Trophoblast cell (in vitro differentiated cells and primary cell): ENCODE data around the gene LRIG1.

Experiments
- DNase-seq, 2 donors: peaks; one replicate each; pipeline ENCODE4 v3.0.0-alpha.2; 2016
- H2AFZ ChIP-seq: 2 replicates; pipeline ENCODE4 v1.6.1; 2013; ENCODE audit warnings: low read length, moderate library complexity, mild to moderate bottlenecking; ENCODE audit not compliant: insufficient read depth, poor library complexity
- H2AK5ac ChIP-seq: 2 replicates; pipeline ENCODE4 v1.6.1; 2013; ENCODE audit warnings: mild to moderate bottlenecking, low read length
- H2BK120ac ChIP-seq: 2 replicates; pipeline ENCODE4 v1.6.1; 2013; ENCODE audit warnings: low read length, mild to moderate bottlenecking, moderate library complexity; ENCODE audit not compliant: insufficient read depth, poor library complexity
- H2BK12ac ChIP-seq: 2 replicates; pipeline ENCODE4 v1.6.1; 2013; ENCODE audit warnings: mild to moderate bottlenecking, low read length, moderate library complexity
- H2BK5ac ChIP-seq: 2 replicates; pipeline ENCODE4 v1.6.1; 2013; ENCODE audit warnings: low read length, low read depth, moderate library complexity, mild to moderate bottlenecking; ENCODE audit not compliant: poor library complexity
- H3K14ac ChIP-seq: 2 replicates; pipeline ENCODE4 v1.6.1; 2013; ENCODE audit warnings: mild to moderate bottlenecking, low read length
- H3K18ac ChIP-seq: 2 replicates; pipeline ENCODE4 v1.6.1; 2013; ENCODE audit warnings: mild to moderate bottlenecking, low read length
- H3K23ac ChIP-seq: 2 replicates; pipeline ENCODE4 v1.6.1; 2013; ENCODE audit warnings: low read length
- H3K27ac ChIP-seq: 2 replicates; pipeline ENCODE4 v1.5.1; 2013; ENCODE audit warnings: low read depth, mild to moderate bottlenecking, inconsistent platforms, low read length, moderate library complexity
- H3K27me3 ChIP-seq: 2 replicates; pipeline ENCODE4 v1.6.1; 2013; ENCODE audit warnings: inconsistent platforms, mild to moderate bottlenecking, low read length, moderate library complexity; ENCODE audit not compliant: insufficient read depth
- H3K36me3 ChIP-seq, 2 experiments: 1 replicate in 1 of 2; 2 replicates in 1 of 2; pipeline ENCODE4 v1.6.1; 2013; ENCODE audit warnings: low read length in 2 of 2, mild to moderate bottlenecking in 2 of 2, moderate library complexity in 1 of 2; ENCODE audit not compliant: insufficient read depth in 2 of 2, control insufficient read depth in 1 of 2
- H3K4ac ChIP-seq: 2 replicates; pipeline ENCODE4 v1.6.1; 2013; ENCODE audit warnings: low read depth, mild to moderate bottlenecking, low read length, moderate library complexity
- H3K4me1 ChIP-seq, 2 experiments: 1 replicate in 1 of 2; 2 replicates in 1 of 2; pipeline ENCODE4 v1.6.1; 2013; ENCODE audit warnings: low read length in 2 of 2, mild to moderate bottlenecking in 2 of 2, moderate library complexity in 1 of 2; ENCODE audit not compliant: insufficient read depth in 2 of 2, control insufficient read depth in 1 of 2
- H3K4me2 ChIP-seq: 2 replicates; pipeline ENCODE4 v1.6.1; 2013; ENCODE audit warnings: inconsistent platforms, mild to moderate bottlenecking, low read length, moderate library complexity
- H3K4me3 ChIP-seq: 2 replicates; pipeline ENCODE4 v1.5.1; 2013; ENCODE audit warnings: mild to moderate bottlenecking, low read depth, low read length, inconsistent platforms
- H3K79me1 ChIP-seq: one replicate; pipeline ENCODE4 v1.6.1; 2013; ENCODE audit warnings: low read length
- H3K79me2 ChIP-seq: 2 replicates; pipeline ENCODE4 v1.6.1; 2013; ENCODE audit warnings: low read length, mild to moderate bottlenecking; ENCODE audit not compliant: control insufficient read depth, insufficient read depth, poor library complexity
- H3K9ac ChIP-seq: 2 replicates; pipeline ENCODE4 v1.6.1; 2013; ENCODE audit warnings: mild to moderate bottlenecking, low read length
- H3K9me3 ChIP-seq: 2 replicates; pipeline ENCODE4 v1.6.1; 2013; ENCODE audit warnings: low read depth, mild to moderate bottlenecking, control low read depth, inconsistent platforms, low read length; ENCODE audit not compliant: insufficient read depth
- H4K12ac ChIP-seq: 2 replicates; pipeline ENCODE4 v1.6.1; 2013; ENCODE audit warnings: low read depth, mild to moderate bottlenecking, low read length, moderate library complexity
- H4K8ac ChIP-seq: 2 replicates; pipeline ENCODE4 v1.6.1; 2013; ENCODE audit warnings: low read depth, mild to moderate bottlenecking, low read length, moderate library complexity
- H4K91ac ChIP-seq: one replicate; pipeline ENCODE4 v1.6.1; 2013; ENCODE audit warnings: low read depth, mild to moderate bottlenecking, low read length, moderate library complexity
- WGBS: extraction: QIAGEN DNeasy Blood & Tissue Kit; methylation state at CpG from one replicate; pipeline ENCODE4 v1.1.7; 2013; ENCODE audit warnings: missing lambda C conversion rate; ENCODE audit not compliant: insufficient read length, insufficient coverage; ENCODE audit errors: extremely low coverage; 5-methylcytosine and 5-hydroxymethylcytosine counted together

Gene LRIG1

GRCh38 chr3:66478960-66479359 lies 21.9 kb downstream of the LRIG1 start:
- Histone ChIP-seq H4K12ac (no peak overlapping the region), H3K18ac (no peak overlapping the region), H3K4me1 (no peaks in the 10 kb centered on the region), H2AFZ (no peak overlapping the region), H2BK5ac (no peak overlapping the region), H3K79me1 (no peaks in the 10 kb centered on the region), H3K36me3 (no peaks in the 10 kb centered on the region), H4K8ac (no peak overlapping the region), H3K4ac (no peak overlapping the region), H3K9ac (no peak overlapping the region), H3K23ac (no peak overlapping the region), H4K91ac (no peak overlapping the region), H2BK12ac (no peak overlapping the region), H3K4me3 (no peak overlapping the region), H3K27ac (no peak overlapping the region), H3K14ac (no peak overlapping the region), H3K79me2 (no peaks in the 10 kb centered on the region), H2BK120ac (no peak overlapping the region), H3K9me3 (peaks cover 2% of the 10 kb centered on the region), H2AK5ac (no peak overlapping the region), H3K4me2 (no peak overlapping the region), H3K27me3 (no peaks in the 10 kb centered on the region)
- no peak for DNase-seq
- WGBS: no CpG with 5 or more reads among the region's 9 CpGs

GRCh38 chr3:66477856-66478255 lies 23.0 kb downstream of the LRIG1 start:
- Histone ChIP-seq H3K4ac (no peak overlapping the region), H3K79me1 (no peaks in the 10 kb centered on the region), H3K4me1 (no peaks in the 10 kb centered on the region), H3K79me2 (no peaks in the 10 kb centered on the region), H3K4me2 (no peak overlapping the region), H2BK5ac (no peak overlapping the region), H3K18ac (no peak overlapping the region), H4K91ac (no peak overlapping the region), H4K8ac (no peak overlapping the region), H3K9ac (no peak overlapping the region), H3K36me3 (no peaks in the 10 kb centered on the region), H2BK120ac (no peak overlapping the region), H3K9me3 (peaks cover 2% of the 10 kb centered on the region), H2AFZ (no peak overlapping the region), H2BK12ac (no peak overlapping the region), H4K12ac (no peak overlapping the region), H3K27ac (no peak overlapping the region), H2AK5ac (no peak overlapping the region), H3K23ac (no peak overlapping the region), H3K27me3 (no peaks in the 10 kb centered on the region), H3K4me3 (no peak overlapping the region), H3K14ac (no peak overlapping the region)
- no peak for DNase-seq
- WGBS: no CpG with 5 or more reads among the region's 7 CpGs

GRCh38 chr3:66476852-66477381 lies 23.9 kb downstream of the LRIG1 start:
- Histone ChIP-seq H3K4ac (no peak overlapping the region), H2AK5ac (no peak overlapping the region), H4K12ac (no peak overlapping the region), H2BK12ac (no peak overlapping the region), H3K79me1 (no peaks in the 10 kb centered on the region), H4K91ac (no peak overlapping the region), H3K36me3 (no peaks in the 10 kb centered on the region), H3K4me3 (no peak overlapping the region), H3K18ac (no peak overlapping the region), H3K79me2 (no peaks in the 10 kb centered on the region), H3K27me3 (no peaks in the 10 kb centered on the region), H3K23ac (no peak overlapping the region), H3K4me1 (no peaks in the 10 kb centered on the region), H2BK5ac (no peak overlapping the region), H3K14ac (no peak overlapping the region), H4K8ac (no peak overlapping the region), H2AFZ (no peak overlapping the region), H2BK120ac (no peak overlapping the region), H3K9ac (no peak overlapping the region), H3K27ac (no peak overlapping the region), H3K9me3 (peaks cover 1% of the 10 kb centered on the region), H3K4me2 (no peak overlapping the region)
- WGBS: no CpG with 5 or more reads among the region's 9 CpGs
- no peak for DNase-seq

- Histone ChIP-seq H2BK120ac (no peak overlapping the region), H3K4ac (no peak overlapping the region), H4K91ac (no peak overlapping the region), H3K79me1 (no peaks in the 10 kb centered on the region), H2BK12ac (no peak overlapping the region), H2AK5ac (no peak overlapping the region), H2BK5ac (no peak overlapping the region), H3K9ac (no peak overlapping the region), H3K4me3 (no peak overlapping the region), H4K8ac (no peak overlapping the region), H4K12ac (no peak overlapping the region), H3K14ac (no peak overlapping the region), H3K79me2 (no peaks in the 10 kb centered on the region), H3K36me3 (no peaks in the 10 kb centered on the region), H3K18ac (no peak overlapping the region), H3K27ac (no peak overlapping the region), H3K27me3 (no peaks in the 10 kb centered on the region), H3K4me2 (no peak overlapping the region), H3K9me3 (peaks cover 2% of the 10 kb centered on the region), H2AFZ (no peak overlapping the region), H3K4me1 (no peaks in the 10 kb centered on the region), H3K23ac (no peak overlapping the region)
- no peak for DNase-seq
- WGBS: no CpG with 5 or more reads among the region's 9 CpGs
These were observed 25.3 kb downstream of the LRIG1 start for GRCh38 chr3:66475386-66476020.
